Measurements from ENCODE around the gene GNAQ.

GNAQ gene

GRCh38 chr9:78026947-78027346 lies 4.7 kb downstream of the GNAQ start:
- Histone ChIP-seq H3K36me3 (no peaks in the 10 kb centered on the region), H3K4me1 (peaks cover 0 to 68% (median 29%) of the 10 kb centered on the region in 4 donors), H3K4me3 (no peak overlapping the region), H3K9me3 (no peaks in the 10 kb centered on the region), H3K27ac (peak overlapping the region in 1 of 2 donors; percentile 29), H3K27me3 (no peaks in the 10 kb centered on the region)
- DNase-seq = no peak
- no peak for TF ChIP-seq CTCF (IDR thresholded peaks at IDR 0.05)
- intact Hi-C loops (cut with DNase I; ENCODE audit: low total_unique reads) = no loop called here

GRCh38 chr9:78026416-78026815 lies 5.2 kb downstream of the GNAQ start:
- H3K4me1 ChIP-seq = peaks cover 0 to 74% (median 35%) of the 10 kb centered on the region in 4 donors
- no peaks in the 10 kb centered on the region for H3K27me3 ChIP-seq
- intact Hi-C loops (cut with DNase I; ENCODE audit: low total_unique reads) = no loop called here
- no peaks in the 10 kb centered on the region for H3K36me3 ChIP-seq
- DNase-seq = no peak
- no peak for TF ChIP-seq CTCF (IDR thresholded peaks at IDR 0.05)
- H3K27ac ChIP-seq = peak overlapping the region; percentile 2 to 29
- no peaks in the 10 kb centered on the region for H3K9me3 ChIP-seq
- H3K4me3 ChIP-seq = no peak overlapping the region

- DNase-seq = no peak
- no peaks in the 10 kb centered on the region for H3K36me3 ChIP-seq
- no peaks in the 10 kb centered on the region for H3K27me3 ChIP-seq
- peaks cover 0 to 86% (median 42%) of the 10 kb centered on the region in 4 donors for H3K4me1 ChIP-seq
- H3K4me3 ChIP-seq = no peak overlapping the region
- intact Hi-C loops (cut with DNase I; ENCODE audit: low total_unique reads) = no loop called here
- no peak for TF ChIP-seq CTCF (IDR thresholded peaks at IDR 0.05)
- no peaks in the 10 kb centered on the region for H3K9me3 ChIP-seq
- peak overlapping the region in 1 of 2 donors; percentile 29 for H3K27ac ChIP-seq
Measured at GRCh38 chr9:78025186-78025585, 6.4 kb downstream of the GNAQ start.

GRCh38 chr9:78023003-78023741 lies 8.4 kb downstream of the GNAQ start:
- intact Hi-C loops (cut with DNase I; ENCODE audit: low total_unique reads) = no loop called here
- DNase-seq = peak in 1 of 2 donors; percentile 56
- Histone ChIP-seq H3K27me3 (no peaks in the 10 kb centered on the region), H3K4me1 (peaks cover 0 to 77% (median 39%) of the 10 kb centered on the region in 4 donors), H3K36me3 (no peaks in the 10 kb centered on the region), H3K9me3 (no peaks in the 10 kb centered on the region), H3K4me3 (peak overlapping the region in 1 of 2 donors; percentile 4), H3K27ac (peak overlapping the region in 1 of 2 donors; percentile 40)
- no peak for TF ChIP-seq CTCF (IDR thresholded peaks at IDR 0.05)

GRCh38 chr9:78021697-78022096 lies 9.9 kb downstream of the GNAQ start:
- intact Hi-C loops (cut with DNase I; ENCODE audit: low total_unique reads) = no loop called here
- peak in 1 of 2 experiments; percentile 37 for TF ChIP-seq CTCF (IDR thresholded peaks at IDR 0.05)

More at GRCh38 chr9:78021697-78022096, 9.9 kb downstream of the GNAQ start:
- Histone ChIP-seq H3K36me3 (no peaks in the 10 kb centered on the region), H3K27ac (peak overlapping the region in 1 of 2 donors; percentile 43), H3K4me3 (peak overlapping the region; percentile 22 to 25), H3K27me3 (no peaks in the 10 kb centered on the region), H3K9me3 (no peaks in the 10 kb centered on the region), H3K4me1 (peaks cover 0 to 73% (median 34%) of the 10 kb centered on the region in 4 donors)
- DNase-seq = peak in 1 of 2 donors; percentile 73

Measured in tibial artery (tissue), 4 donors.